ENCODE data around the gene SLC25A46.
A peak's percentile ranks its signal among the peaks of the same experiment; 100 is the strongest.
"Not testable (repeated sequence)": the region's sequence is repeated elsewhere in the genome, so short reads cannot be mapped to it uniquely, and the experiment has no call there.

SLC25A46 gene

DNA sequence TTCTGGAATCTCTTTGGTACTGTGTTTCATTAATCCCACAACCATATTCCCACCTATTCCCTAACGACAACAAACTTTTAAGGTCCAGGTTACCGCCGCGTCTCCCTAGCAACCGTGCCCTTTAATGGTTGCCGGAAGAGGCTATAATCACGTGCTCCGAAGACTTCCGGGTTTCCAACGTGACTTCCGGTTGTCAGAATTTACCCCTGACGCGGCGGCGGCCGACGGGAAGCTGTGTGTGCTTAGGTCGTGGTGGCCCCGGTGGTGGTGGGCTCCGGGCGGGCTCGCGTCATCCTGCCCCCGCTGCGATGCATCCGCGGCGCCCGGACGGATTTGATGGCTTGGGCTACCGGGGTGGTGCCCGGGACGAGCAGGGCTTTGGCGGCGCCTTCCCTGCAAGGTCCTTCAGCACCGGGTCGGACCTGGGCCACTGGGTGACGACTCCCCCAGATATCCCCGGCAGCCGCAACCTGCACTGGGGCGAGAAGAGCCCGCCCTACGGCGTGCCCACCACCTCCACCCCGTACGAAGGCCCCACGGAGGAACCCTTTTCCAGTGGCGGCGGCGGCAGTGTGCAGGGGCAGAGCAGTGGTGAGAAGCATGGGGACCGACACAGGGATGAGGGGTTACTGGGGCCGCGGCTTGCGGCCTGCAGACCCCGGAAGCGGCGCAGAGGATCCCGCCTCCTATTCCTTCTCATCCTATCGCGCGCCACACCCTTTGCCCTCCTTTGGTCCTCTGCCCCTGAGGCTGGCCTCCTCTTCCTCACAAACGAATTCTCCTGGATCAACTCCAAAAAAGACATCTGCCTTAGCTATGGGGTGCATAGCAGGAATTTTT lies at the start of gene SLC25A46:
SLC25A46 (plus strand) TSS at position 196 of the 840 bp plus-strand sequence; CDS start at position 309, 113 bp downstream.
- peak; percentile 55 for DNase-seq

DNA sequence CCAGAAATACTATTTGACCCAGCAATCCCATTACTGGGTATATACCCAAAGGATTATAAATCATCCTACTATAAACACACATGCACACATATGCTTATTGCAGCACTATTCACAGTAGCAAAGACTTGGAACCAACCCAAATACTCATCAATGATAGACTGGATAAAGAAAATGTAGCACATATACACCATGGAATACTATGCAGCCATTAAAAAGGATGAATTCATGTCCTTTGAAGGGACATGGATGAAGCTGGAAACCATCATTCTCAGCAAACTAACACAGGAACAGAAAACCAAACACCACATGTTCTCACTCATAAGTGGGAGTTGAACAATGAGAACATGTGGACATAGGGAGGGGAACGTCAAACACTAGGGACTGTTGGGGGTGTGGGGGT lies 48.2 kb upstream of the SLC25A46 start:
- not testable (repeated sequence) for DNase-seq

DNA sequence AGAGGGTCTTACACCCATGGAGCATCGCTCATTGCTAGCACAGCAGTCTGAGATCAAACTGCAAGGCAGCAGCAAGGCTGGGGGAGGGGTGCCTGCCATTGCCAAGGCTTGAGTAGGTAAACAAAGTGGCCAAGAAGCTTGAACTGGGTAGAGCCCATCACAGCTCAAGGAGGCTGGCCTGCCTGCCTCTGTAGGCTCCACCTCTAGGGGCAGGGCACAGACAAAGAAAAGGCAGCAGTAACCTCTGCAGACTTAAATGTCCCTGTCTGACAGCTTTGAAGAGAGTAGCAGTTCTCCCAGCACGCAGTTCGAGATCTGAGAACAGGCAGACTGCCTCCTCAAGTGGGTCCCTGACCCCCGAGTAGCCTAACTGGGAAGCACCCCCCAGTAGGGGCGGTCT lies 46.1 kb upstream of the SLC25A46 start:
- not testable (repeated sequence) for DNase-seq

DNA sequence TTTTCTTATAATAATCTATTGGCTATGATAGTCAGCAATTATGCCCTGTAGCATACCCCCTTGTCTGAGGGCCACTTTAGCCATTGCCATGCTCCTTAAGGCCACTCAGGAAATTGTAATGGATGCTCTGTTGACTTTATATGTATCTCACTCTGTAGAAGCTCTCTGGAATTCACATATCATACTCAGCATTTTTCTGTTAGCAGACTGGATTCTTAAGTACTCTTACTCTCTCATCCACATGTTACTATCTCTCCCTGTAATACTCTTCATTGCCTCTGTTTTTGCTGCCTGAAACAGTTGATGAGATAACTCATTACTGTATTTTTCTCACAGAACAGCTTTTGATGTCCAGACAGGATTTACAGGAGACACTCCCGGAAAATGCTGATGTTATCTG lies 36.5 kb upstream of the SLC25A46 start:
- DNase-seq: no peak

DNA sequence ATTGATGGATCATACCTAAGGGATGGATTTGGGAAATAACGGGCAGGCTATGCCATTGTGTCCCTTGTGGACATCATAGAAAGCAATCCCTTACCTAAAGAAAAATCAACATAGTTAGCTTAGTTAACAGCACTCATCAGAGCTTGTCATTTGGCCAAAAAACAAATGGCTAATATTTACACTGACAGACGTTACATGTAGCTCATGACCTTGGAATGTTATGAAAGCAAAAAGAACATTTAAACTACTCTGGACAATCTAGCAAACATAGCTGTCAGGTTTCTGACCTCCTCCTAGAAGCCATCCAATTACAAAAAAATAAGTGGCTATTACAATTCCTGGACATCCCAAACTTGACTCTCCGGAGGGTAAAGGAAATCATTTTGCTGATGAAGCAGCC lies 36.1 kb upstream of the SLC25A46 start:
- no peak for DNase-seq

DNA sequence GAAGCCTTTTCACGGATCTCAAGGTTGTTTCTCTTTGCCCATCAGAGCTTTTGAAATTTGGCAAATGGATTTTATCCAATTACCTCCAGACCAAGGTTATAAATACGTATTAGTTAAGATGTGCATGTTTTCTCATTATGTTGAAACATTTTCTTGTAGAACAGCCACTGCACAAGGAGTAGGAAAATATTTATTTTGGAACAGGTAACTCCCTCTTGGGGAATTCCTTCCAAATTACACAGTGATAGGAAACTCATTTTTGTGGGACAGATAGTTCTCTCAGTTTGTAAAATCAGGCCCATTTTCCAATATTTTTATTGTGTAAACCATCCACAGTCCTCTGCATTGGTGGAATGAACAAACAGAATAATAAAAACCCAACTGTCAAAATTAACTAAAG lies 35.3 kb upstream of the SLC25A46 start:
- DNase-seq: no peak

DNA sequence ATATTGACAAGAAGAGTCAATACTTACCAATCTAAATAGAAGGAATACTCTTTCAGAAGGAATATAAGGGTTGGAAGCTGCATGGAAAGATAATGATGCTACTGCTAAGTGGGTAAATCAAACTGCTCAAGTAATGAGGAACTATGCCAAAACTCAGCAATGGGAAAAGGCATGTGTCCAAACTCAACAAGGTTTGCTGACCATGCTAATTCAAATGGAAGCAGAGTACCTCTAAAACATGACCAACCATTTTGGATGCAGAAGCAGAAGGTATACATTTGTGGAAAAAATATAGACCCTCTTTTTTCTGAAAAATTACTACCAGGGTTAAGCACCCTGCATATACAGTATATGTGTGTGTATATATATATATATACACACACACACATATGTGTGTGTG lies 33.5 kb upstream of the SLC25A46 start:
- no peak for DNase-seq

DNA sequence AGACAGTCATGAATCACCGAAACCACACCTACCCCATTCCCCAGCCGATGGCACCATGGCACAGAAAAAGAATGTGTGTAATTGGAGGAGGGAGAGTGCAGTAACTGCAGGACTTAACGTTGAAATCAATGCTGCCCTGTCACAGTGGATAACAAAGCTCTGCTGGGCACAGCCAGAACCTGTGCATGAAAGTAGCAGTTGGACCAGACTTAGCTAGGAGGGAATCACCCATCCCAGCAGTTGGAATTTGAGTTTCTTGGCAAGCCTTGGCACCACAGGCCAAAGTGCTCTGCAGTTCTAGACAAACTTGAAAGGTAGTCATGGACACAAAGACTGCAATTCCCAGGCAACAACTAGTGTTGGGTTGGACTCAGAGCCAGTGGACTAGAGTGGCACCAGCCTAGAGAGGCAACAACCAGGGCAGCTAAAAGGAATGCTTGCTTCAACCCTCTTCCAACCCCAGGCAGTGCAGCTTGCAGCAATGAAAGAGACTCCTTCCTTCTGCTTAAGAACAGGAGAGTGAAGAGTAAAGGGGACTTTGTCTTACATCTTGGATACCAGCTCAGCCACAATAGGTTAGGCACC lies 31.5 kb upstream of the SLC25A46 start:
- no peak for DNase-seq

DNA sequence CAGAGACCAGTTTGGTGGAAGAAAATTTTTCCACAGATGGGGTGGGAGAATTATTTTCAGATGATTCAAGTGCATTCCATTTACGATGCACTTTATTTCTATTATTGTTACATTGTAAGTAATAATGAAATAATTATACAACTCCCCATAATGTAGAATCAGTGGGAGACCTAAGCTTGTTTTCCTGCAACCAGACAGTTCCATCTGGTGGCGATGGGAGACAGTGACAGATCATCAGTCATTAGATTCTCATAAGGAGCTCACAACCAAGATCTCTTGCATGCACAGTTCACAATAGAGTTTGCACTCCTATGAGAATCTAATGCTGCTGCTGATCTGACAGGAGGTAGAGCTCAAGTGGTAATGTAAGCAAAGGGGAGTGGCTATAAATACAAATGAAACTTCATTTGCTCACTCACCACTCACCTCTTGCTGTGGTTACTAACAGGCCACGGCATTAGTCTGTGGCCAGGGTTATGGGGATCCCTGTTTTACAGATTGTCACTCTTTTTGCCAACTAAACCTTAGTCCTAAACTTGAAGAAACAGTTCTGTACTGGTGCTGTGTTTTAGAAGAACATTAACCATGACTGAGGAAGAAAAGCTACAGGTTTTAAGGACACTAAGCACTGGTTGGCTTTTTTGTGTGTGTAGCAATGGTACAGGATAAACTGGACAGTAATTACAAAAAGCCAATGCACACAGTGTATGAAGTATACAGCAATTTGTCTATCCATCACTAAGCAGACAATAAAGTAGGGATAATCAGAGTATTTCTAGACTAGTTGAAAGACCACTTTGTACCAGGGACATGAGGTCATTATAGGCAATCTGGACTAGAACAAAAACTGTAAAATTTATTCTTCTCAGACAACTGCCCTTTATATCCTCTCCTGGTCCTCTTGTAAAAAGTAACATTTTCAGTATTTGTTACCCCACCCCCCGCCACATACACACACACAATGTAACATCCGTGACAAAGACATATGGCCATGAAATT lies 22.3 kb upstream of the SLC25A46 start:
- no peak for DNase-seq

DNA sequence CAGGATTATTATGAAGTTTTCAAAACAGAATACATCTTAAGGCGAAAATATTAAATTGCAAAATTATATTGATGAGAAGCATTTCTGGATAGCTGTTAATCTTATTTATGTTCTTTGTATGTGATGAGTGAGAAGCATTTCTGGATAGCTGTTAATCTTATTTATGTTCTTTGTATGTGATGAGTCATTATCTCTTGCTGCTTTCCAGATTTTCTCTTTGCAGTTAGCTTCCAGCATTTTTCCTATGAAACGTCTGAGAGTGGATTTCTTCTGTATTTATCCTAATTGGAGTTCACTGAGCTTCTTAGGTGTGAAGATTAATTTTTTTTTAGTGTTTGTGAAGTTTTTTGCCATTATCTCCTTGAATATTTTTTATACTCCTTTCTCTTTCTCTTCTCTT lies 20.5 kb upstream of the SLC25A46 start:
- DNase-seq: no peak

DNA sequence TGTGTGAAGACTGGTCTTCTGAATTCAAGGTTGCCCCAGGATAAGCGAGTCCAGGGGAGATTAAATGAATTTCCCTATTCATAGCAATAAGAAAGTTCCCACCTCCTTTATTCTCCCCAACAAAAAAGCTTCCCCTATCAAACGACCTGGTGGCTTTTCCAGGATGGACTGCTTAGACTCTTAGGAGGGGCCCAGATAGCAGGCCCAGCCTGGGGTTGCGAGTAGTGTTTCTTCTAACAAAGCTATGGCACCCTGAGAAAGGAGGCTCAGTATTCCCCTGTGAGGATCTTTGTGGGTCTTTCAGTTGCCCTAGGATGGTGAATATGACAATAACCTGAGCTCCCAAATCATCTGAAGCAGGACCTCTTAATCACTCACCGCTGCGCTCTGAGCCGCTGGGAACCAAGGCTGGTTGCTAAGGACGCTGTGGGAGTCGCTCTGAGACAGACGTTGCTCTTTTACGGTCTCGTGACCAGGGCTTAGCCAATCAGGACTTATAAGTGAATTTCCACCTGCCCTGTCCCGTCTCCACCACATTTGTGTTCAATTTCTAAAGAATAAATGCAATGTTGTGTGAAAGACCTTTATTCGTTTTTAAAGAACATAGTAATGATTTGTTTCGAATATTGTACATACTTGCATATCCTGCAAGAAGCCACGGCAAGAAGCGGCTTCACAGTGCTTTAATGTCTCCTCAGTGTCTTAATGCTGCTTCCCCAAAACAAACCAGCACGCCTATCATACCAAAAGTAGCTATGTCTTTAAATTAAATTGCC lies 12.4 kb upstream of the SLC25A46 start, which contains the start of gene TMEM232:
TMEM232 (minus strand) TSS at position 423 of the 776 bp plus-strand sequence. CDS start 59,319 bp downstream, outside the sequence.
- DNase-seq: peak; percentile 68

DNA sequence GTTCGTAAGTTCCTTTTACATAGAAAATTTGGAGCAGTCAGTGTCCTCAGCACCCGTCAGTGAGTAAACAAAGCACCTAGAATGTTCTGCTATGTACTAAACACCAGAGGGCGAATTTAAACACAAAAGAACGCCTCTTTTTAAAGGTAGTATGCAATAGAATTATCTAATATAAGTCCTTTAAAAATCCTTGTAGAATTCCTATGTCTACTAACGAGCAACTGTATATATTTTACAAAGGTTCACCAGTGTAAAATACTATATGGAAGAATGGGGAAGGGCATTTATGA lies 11.8 kb upstream of the SLC25A46 start:
- no peak for DNase-seq

DNA sequence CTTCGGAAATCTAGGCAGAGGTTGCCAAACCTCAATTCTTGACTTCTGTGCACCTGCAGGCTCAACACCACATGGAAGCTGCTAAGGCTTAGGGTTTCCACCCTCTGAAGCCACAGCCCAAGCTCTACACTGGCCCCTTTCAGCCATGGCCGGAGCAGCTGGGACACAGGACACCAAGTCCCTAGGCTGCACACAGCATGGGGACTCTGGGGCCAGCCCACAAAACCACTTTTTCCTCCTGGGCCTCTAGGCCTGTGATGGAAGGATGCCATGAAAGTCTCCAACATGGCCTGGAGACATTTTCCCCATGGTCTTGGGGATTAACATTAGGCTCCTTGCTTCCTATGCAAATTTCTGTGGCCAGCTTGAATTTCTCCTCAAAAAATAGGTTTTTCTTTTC lies 7.3 kb upstream of the SLC25A46 start:
- DNase-seq: not testable (repeated sequence)

DNA sequence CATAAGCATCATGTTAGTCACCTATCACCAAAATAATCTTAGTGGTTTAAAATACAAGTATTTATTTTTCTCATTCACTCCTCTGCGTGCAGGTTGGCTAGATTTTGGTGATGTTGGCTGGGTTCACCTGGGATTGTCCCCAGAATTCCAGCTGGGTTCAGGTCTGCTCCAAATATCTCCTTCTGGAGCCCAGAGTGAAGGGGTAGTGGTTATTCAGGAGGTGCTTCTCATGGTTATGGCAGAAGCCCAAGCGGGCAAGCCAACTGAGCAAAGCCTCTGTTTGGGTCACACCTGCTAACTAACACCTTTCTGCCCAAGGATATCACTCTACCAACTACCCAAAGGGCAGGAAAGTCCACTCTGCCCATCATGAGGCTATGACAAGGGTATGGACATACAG lies 4.7 kb upstream of the SLC25A46 start:
- no peak for DNase-seq

DNA sequence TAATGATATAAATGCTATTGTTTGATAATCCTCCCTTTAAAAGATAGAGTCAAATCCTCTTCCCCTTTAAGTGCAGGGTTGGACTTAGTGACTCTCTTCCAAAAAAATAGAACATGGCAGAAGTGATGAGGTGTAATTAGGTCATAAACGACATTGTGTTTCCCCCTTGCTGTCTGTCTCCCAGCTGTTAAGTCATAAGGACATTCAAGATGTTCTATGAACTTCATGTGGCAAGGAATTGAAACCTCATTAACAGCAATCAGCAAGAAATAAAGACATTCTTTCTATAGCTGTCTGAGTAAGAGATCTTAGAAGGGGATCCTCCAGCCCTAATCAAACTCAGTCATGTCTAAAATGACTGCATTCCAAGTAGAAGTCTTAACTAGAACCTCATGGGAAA lies 3.3 kb upstream of the SLC25A46 start:
- no peak for DNase-seq

DNA sequence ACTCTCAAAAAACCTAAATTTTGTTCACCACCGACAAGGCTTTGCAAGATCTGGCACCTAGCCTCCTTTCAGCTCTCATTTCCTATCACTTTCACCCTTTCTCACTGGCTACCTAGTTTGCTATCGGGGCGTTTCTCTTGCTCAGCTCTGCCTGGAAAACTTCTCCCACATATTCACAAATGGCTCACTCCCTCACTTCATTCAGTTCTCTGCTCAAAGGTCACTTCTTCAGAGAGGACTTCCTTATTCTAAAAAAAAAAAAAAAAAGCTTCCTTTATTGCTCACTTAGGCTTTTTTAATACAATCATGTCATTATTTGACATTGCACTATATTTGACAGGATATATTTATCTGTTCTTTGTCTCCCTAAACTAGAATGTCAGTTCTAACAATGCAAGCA lies 2.1 kb upstream of the SLC25A46 start:
- no peak for DNase-seq

DNA sequence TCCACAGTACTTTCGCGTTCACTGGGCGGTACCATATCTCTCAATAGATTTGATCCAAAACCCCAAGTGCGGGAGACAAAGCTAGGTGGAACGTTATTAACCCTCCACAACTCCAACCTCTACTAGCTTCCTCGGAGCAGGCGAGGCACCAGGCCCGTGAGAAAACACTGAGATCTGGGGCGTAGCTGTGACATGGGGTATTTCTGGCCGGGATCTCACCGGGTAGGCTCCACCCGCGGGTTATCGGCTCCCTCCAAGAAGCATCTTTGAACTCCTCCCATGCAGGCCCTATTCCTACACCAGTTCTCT lies 350 bp upstream of the SLC25A46 start:
- DNase-seq: no peak

DNA sequence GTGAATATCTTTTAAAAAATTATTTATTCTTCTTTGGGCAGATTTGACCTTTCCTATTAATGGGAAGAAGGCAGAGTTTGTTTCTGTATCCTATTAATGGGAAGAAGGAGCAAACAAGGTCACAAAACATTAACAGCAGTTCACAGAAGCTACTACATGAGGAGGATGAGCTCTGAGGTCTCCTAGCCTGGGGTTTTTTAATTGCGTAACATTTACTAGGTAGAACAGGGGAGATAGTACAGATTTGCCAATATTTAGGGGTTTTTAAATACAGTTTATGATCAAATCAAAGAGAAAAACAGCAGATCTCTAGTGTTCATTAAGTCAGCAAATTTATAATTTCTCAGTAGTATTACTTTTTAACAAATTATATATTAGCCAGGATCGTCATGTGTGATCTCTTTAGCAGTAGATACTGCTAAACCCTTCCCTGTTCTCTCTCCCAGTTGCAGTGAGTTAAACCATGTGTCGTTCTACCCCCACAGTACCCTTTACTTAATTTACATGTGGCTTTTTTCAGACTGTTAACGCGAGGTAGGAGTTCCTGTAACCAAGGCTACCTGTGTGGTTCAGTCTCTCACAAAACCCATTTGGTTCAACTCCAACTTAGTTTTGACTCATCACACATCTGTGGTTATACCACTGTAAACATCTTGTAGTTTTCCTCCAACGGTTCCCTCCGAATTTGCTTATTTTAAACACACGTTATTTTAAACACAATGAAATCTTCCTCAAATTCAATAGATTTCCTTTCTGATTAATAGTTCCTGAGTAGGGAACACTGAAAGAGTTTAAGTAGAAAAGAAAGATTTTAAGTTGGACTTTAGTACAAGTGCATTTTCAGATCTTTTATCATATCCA lies 13.3 kb downstream of the SLC25A46 start:
- no peak for DNase-seq

DNA sequence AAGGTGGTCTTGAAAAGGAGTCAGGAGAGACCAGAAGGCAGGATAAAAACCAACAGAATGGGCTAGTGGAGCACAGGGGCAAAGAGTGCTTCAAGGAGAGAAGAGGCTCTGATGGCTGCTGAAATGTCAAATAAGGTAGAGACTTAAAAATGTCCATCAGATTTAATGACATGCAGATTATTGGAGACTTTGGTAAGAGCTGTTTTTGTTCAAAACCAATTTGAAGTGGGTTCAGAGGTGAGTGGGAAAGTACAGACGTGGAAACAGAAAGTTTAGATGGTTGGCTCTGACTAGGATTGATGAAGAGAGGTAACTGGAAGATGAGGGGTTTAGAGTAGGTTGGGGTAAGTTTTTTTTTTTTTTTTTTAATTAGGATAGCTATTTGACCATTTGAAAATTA lies 14.1 kb downstream of the SLC25A46 start:
- no peak for DNase-seq

DNA sequence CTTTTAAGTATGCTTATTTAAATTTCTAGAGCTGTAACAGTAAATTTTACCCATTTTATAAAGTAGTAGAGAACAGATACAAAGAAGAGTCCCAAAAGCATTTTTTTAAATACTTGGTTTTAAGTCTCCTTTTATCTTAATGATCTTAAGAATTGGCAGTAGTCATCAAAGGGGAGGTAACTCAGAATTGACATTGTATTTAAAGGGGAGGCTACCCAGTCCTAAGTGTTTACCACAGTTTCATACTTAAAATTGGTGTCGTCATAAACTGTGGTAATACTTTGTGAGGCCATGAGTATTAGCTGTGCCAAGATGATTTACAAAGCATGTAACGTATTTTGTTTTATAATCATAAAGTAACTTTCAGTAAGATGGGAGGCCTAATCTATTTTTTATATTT lies 14.8 kb downstream of the SLC25A46 start:
- no peak for DNase-seq

DNA sequence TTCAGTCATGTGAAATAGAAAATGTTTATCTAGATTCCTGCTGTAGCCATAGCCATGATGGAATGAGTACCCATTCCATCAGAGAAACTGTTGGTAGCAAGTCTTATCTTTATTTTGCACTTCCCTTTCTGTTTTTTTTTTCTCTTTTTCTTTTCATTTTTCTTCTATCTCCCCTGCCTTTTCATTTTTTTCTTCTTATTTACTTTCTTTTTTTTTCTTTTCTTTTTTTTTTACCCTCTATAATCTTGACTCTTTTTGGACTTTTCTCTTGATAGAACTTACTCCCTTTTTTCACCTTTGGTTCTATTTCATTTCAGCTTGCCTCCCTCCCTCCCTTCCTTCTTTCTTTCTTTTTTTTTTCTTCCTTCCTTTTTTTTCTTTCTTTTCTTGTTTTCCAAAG lies 15.4 kb downstream of the SLC25A46 start:
- DNase-seq: no peak
